ENCODE measurements around the gene C2orf68.

C2orf68 gene

GRCh38 chr2:85591563-85591962 is 20.3 kb downstream of the C2orf68 start:
- H3K9me2 ChIP-seq (replicated peaks; ENCODE audit: insufficient read depth, low read length) = no peaks in the 10 kb centered on the region
- H3K4me1 ChIP-seq (ENCODE audit: low read length) = peaks cover 4% of the 10 kb centered on the region; the same call in 1 of the 2 replicates
- no peak overlapping the region for H3K27ac ChIP-seq (ENCODE audit: low read length)
- H3F3A ChIP-seq (ENCODE audit: insufficient read depth, low read length) = no peaks in the 10 kb centered on the region
- no peak for DNase-seq
- H3K36me3 ChIP-seq (replicated peaks; ENCODE audit: insufficient read depth, low read length) = no peaks in the 10 kb centered on the region
- no peak overlapping the region for H2AFZ ChIP-seq (ENCODE audit: low read length)
- TF ChIP-seq EZH2 (optimal IDR thresholded peaks at IDR 0.05; ENCODE audit: low read depth, low read length) = no peak
- TF ChIP-seq EZH2phosphoT487 (IDR thresholded peaks at IDR 0.05; ENCODE audit: low read length) = no peak
- TF ChIP-seq, protein P1, sequence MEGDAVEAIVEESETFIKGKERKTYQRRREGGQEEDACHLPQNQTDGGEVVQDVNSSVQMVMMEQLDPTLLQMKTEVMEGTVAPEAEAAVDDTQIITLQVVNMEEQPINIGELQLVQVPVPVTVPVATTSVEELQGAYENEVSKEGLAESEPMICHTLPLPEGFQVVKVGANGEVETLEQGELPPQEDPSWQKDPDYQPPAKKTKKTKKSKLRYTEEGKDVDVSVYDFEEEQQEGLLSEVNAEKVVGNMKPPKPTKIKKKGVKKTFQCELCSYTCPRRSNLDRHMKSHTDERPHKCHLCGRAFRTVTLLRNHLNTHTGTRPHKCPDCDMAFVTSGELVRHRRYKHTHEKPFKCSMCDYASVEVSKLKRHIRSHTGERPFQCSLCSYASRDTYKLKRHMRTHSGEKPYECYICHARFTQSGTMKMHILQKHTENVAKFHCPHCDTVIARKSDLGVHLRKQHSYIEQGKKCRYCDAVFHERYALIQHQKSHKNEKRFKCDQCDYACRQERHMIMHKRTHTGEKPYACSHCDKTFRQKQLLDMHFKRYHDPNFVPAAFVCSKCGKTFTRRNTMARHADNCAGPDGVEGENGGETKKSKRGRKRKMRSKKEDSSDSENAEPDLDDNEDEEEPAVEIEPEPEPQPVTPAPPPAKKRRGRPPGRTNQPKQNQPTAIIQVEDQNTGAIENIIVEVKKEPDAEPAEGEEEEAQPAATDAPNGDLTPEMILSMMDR (IDR thresholded peaks at IDR 0.05; ENCODE audit: low read length) = no peak
- H3K4me2 ChIP-seq (ENCODE audit: low read depth, low read length) = no peak overlapping the region
- peaks cover 10% of the 10 kb centered on the region for H3K79me2 ChIP-seq (ENCODE audit: low read length)
- no peaks in the 10 kb centered on the region for H3K27me3 ChIP-seq (replicated peaks; ENCODE audit: insufficient read depth, low read length)
- H3K4me3 ChIP-seq (ENCODE audit: low read length) = no peak overlapping the region
- no peaks in the 10 kb centered on the region for H4K20me1 ChIP-seq (ENCODE audit: insufficient read depth, low read length)
- no peak overlapping the region for H3K9ac ChIP-seq (ENCODE audit: low read length)
- H3K9me3 ChIP-seq (replicated peaks; ENCODE audit: insufficient read depth, low read length) = no peaks in the 10 kb centered on the region

DNA sequence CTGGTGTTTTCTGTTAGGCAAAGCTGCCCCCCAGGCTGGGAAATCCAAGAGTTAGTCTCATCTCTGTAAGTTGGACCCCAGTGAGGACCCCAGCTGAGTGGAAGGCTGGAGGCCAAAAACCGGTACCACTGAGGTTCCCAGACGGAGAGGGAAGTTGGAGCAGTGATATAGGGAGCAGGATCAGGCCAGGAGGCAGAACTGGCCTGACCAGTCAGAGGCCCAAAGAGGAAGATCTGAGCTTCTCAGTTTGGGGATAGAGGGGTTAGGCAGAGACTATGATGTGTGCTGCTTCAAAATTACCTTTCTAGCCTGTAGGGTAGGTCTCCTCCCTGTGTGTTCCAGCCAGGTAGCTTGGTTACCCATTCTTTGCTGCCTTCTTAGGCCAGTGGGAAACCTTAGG is 20.9 kb downstream of the C2orf68 start:
- Histone ChIP-seq H3F3A (ENCODE audit: insufficient read depth, low read length) (no peaks in the 10 kb centered on the region), H3K4me1 (ENCODE audit: low read length) (no peaks in the 10 kb centered on the region), H3K27me3 (replicated peaks; ENCODE audit: insufficient read depth, low read length) (no peaks in the 10 kb centered on the region), H3K9me2 (replicated peaks; ENCODE audit: insufficient read depth, low read length) (no peaks in the 10 kb centered on the region), H3K9ac (ENCODE audit: low read length) (no peak overlapping the region), H4K20me1 (ENCODE audit: insufficient read depth, low read length) (no peaks in the 10 kb centered on the region), H2AFZ (ENCODE audit: low read length) (no peak overlapping the region), H3K79me2 (ENCODE audit: low read length) (peaks cover 4% of the 10 kb centered on the region), H3K36me3 (replicated peaks; ENCODE audit: insufficient read depth, low read length) (no peaks in the 10 kb centered on the region), H3K4me2 (ENCODE audit: low read depth, low read length) (no peak overlapping the region), H3K27ac (ENCODE audit: low read length) (no peak overlapping the region), H3K9me3 (replicated peaks; ENCODE audit: insufficient read depth, low read length) (no peaks in the 10 kb centered on the region), H3K4me3 (ENCODE audit: low read length) (no peak overlapping the region)
- TF ChIP-seq EZH2phosphoT487 (IDR thresholded peaks at IDR 0.05; ENCODE audit: low read length) = no peak
- TF ChIP-seq, protein P1 (IDR thresholded peaks at IDR 0.05; ENCODE audit: low read length) = no peak
- no peak for DNase-seq

DNA sequence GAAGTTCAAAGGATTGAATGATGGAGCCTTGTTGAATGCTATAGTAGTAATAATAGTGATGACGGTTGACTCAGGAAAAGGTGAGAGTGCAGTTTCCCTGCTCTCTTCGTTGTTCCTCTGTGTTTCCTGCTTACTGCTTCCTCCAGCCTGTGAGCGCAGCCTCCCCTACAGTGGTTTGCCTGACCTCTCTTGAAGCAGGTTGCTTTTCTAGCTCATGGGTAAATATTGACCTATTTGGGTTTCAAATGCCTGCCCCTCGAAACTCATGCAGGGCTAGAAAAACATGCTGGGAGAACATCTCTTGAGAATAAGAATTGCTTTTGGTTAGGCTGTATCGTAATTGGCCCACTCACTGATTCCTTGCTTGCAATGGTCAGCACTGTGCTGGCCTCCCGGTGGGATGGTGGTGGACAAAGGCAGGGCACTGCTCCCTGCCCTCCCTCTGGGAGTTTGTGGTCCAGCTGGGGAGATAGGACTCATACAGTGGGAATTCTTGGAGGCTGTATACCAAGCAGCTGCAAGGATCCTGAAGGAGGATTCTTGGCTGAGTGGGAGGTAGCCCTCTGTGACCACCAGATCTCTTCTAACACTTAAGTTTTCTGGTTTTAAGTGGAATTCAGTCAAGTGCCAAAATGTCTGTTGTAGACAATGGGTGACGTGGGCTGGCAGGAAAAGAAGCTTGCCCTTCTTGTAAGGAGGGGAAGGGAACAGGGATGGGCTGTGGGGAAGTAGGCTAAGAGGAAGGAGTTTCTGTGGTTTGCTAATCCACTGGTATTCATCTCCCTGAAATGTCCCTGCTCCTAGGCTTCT is 21.7 kb downstream of the C2orf68 start:
- Histone ChIP-seq H3K27ac (ENCODE audit: low read length) (no peak overlapping the region), H3K4me2 (ENCODE audit: low read depth, low read length) (no peak overlapping the region), H3K79me2 (ENCODE audit: low read length) (no peaks in the 10 kb centered on the region), H3K9me2 (replicated peaks; ENCODE audit: insufficient read depth, low read length) (no peaks in the 10 kb centered on the region), H3K9me3 (replicated peaks; ENCODE audit: insufficient read depth, low read length) (no peaks in the 10 kb centered on the region), H3K4me1 (ENCODE audit: low read length) (no peaks in the 10 kb centered on the region), H3K9ac (ENCODE audit: low read length) (no peak overlapping the region), H4K20me1 (ENCODE audit: insufficient read depth, low read length) (no peaks in the 10 kb centered on the region), H2AFZ (ENCODE audit: low read length) (no peak overlapping the region), H3F3A (ENCODE audit: insufficient read depth, low read length) (no peaks in the 10 kb centered on the region), H3K4me3 (ENCODE audit: low read length) (no peak overlapping the region), H3K27me3 (replicated peaks; ENCODE audit: insufficient read depth, low read length) (no peaks in the 10 kb centered on the region), H3K36me3 (replicated peaks; ENCODE audit: insufficient read depth, low read length) (no peaks in the 10 kb centered on the region)
- TF ChIP-seq EZH2phosphoT487 (IDR thresholded peaks at IDR 0.05; ENCODE audit: low read length) (no peak), EZH2 (optimal IDR thresholded peaks at IDR 0.05; ENCODE audit: low read depth, low read length) (no peak)
- TF ChIP-seq, protein P1 (IDR thresholded peaks at IDR 0.05; ENCODE audit: low read length) = no peak
- DNase-seq = no peak

All from MM.1S (cell line).